HEK293 (cell line): ENCODE data around the gene TMEM259.

ENCODE experiments used
- BCL11B ChIP-seq: fragments of 450-650 bp; formaldehyde crosslinking; IDR thresholded peaks from 2 replicates; pipeline ENCODE4 v1.5.1; 2016; ENCODE audit warnings: low read depth, missing biosample characterization, missing genetic modification characterization
- EGR2 ChIP-seq: fragments of 450-650 bp; formaldehyde crosslinking; IDR thresholded peaks from 2 replicates; pipeline ENCODE4 v1.5.1; 2016; ENCODE audit warnings: low read depth, missing biosample characterization, missing genetic modification characterization
- GLI2 ChIP-seq: fragments of 450-650 bp; formaldehyde crosslinking; IDR thresholded peaks from 2 replicates; pipeline ENCODE4; 2017; ENCODE audit warnings: missing biosample characterization, missing genetic modification characterization, low read depth, borderline replicate concordance
- GLIS2 ChIP-seq: fragments of 450-650 bp; formaldehyde crosslinking; IDR thresholded peaks from 2 replicates; pipeline ENCODE4 v1.5.1; 2016; ENCODE audit warnings: missing biosample characterization, missing genetic modification characterization
- HOXA7 ChIP-seq: sonication (generic); formaldehyde crosslinking; IDR thresholded peaks from 2 replicates; pipeline ENCODE4 v1.8.1; 2022; ENCODE audit warnings: missing genetic modification reagents, borderline replicate concordance
- PRDM1 ChIP-seq: fragments of 450-650 bp; formaldehyde crosslinking; IDR thresholded peaks from 2 replicates; pipeline ENCODE4; 2016; ENCODE audit warnings: missing biosample characterization, missing genetic modification characterization
- YY1 ChIP-seq: fragments of 450-650 bp; formaldehyde crosslinking; IDR thresholded peaks from 2 replicates; pipeline ENCODE4 v1.5.1; 2018; ENCODE audit warnings: missing biosample characterization, missing genetic modification characterization
- ZFP69B ChIP-seq: fragments of 450-650 bp; formaldehyde crosslinking; IDR thresholded peaks from 2 replicates; pipeline ENCODE4 v1.5.1; 2016; ENCODE audit warnings: missing biosample characterization, missing genetic modification characterization
- ZIC2 ChIP-seq: fragments of 450-650 bp; formaldehyde crosslinking; IDR thresholded peaks from 2 replicates; pipeline ENCODE4 v1.5.1; 2016; ENCODE audit warnings: missing biosample characterization, missing genetic modification characterization
- ZNF112 ChIP-seq: fragments of 450-650 bp; formaldehyde crosslinking; IDR thresholded peaks from 2 replicates; pipeline ENCODE4 v1.5.0; 2017; ENCODE audit warnings: missing biosample characterization, missing genetic modification characterization
- ZNF155 ChIP-seq: fragments of 450-650 bp; formaldehyde crosslinking; IDR thresholded peaks from 2 replicates; pipeline ENCODE4 v1.5.1; 2016; ENCODE audit warnings: missing biosample characterization, missing genetic modification characterization
- ZNF157 ChIP-seq: fragments of 450-650 bp; formaldehyde crosslinking; IDR thresholded peaks from 2 replicates; pipeline ENCODE4 v1.5.1; 2016; ENCODE audit warnings: missing biosample characterization, missing genetic modification characterization
- ZNF174 ChIP-seq: fragments of 450-650 bp; formaldehyde crosslinking; IDR thresholded peaks from 2 replicates; pipeline ENCODE4 v1.5.0; 2017; ENCODE audit warnings: missing biosample characterization, mild to moderate bottlenecking, missing genetic modification characterization
- ZNF202 ChIP-seq: fragments of 450-650 bp; formaldehyde crosslinking; IDR thresholded peaks from 2 replicates; pipeline ENCODE4 v1.5.1; 2016; ENCODE audit warnings: missing biosample characterization, missing genetic modification characterization, borderline replicate concordance
- ZNF221 ChIP-seq: fragments of 450-650 bp; formaldehyde crosslinking; IDR thresholded peaks from 2 replicates; pipeline ENCODE4 v1.5.1; 2017; ENCODE audit warnings: missing biosample characterization, missing genetic modification characterization, borderline replicate concordance
- ZNF292 ChIP-seq: fragments of 450-650 bp; formaldehyde crosslinking; IDR thresholded peaks from 2 replicates; pipeline ENCODE4 v1.5.1; 2016; ENCODE audit warnings: low read depth, missing biosample characterization, missing genetic modification characterization, borderline replicate concordance
- ZNF341 ChIP-seq: fragments of 450-650 bp; formaldehyde crosslinking; IDR thresholded peaks from 2 replicates; pipeline ENCODE4; 2016; ENCODE audit warnings: low read depth, missing biosample characterization, missing genetic modification characterization
- ZNF391 ChIP-seq: fragments of 450-650 bp; formaldehyde crosslinking; IDR thresholded peaks from 2 replicates; pipeline ENCODE4 v1.5.1; 2016; ENCODE audit warnings: low read depth, missing biosample characterization, missing genetic modification characterization, borderline replicate concordance
- ZNF416 ChIP-seq: fragments of 450-650 bp; formaldehyde crosslinking; IDR thresholded peaks from 2 replicates; pipeline ENCODE4 v1.5.1; 2016; ENCODE audit warnings: missing biosample characterization, missing genetic modification characterization
- ZNF544 ChIP-seq: fragments of 450-650 bp; formaldehyde crosslinking; IDR thresholded peaks from 2 replicates; pipeline ENCODE4 v1.5.0; 2017; ENCODE audit warnings: missing biosample characterization, missing genetic modification characterization
- ZNF548 ChIP-seq: fragments of 450-650 bp; formaldehyde crosslinking; IDR thresholded peaks from 2 replicates; pipeline ENCODE4 v1.5.1; 2016; ENCODE audit warnings: missing biosample characterization, missing genetic modification characterization
- ZNF585B ChIP-seq: fragments of 450-650 bp; formaldehyde crosslinking; IDR thresholded peaks from 2 replicates; pipeline ENCODE4 v1.5.1; 2016; ENCODE audit warnings: missing biosample characterization, missing genetic modification characterization
- ZNF600 ChIP-seq: fragments of 450-650 bp; formaldehyde crosslinking; IDR thresholded peaks from 2 replicates; pipeline ENCODE4 v1.5.1; 2016; ENCODE audit warnings: missing biosample characterization, missing genetic modification characterization
- ZNF707 ChIP-seq: fragments of 450-650 bp; formaldehyde crosslinking; IDR thresholded peaks from 2 replicates; pipeline ENCODE4 v1.5.1; 2016; ENCODE audit warnings: missing biosample characterization, missing genetic modification characterization
- ZNF791 ChIP-seq: fragments of 450-650 bp; formaldehyde crosslinking; IDR thresholded peaks from 2 replicates; pipeline ENCODE4 v1.5.1; 2016; ENCODE audit warnings: missing biosample characterization, missing genetic modification characterization
- ZNF792 ChIP-seq: fragments of 450-650 bp; formaldehyde crosslinking; IDR thresholded peaks from 2 replicates; pipeline ENCODE4 v1.5.1; 2016; ENCODE audit warnings: missing biosample characterization, missing genetic modification characterization
- TF ChIP-seq, protein P1 (sequence below): fragments of 450-650 bp; formaldehyde crosslinking; IDR thresholded peaks from 2 replicates; pipeline ENCODE4 v1.5.1; 2016; ENCODE audit warnings: missing biosample characterization, missing genetic modification characterization
- TF ChIP-seq, protein P2 (sequence below): fragments of 450-650 bp; formaldehyde crosslinking; IDR thresholded peaks from 2 replicates; pipeline ENCODE4; 2016; ENCODE audit warnings: missing biosample characterization, missing genetic modification characterization
- TF ChIP-seq, protein P3 (sequence below): fragments of 450-650 bp; IDR thresholded peaks from 2 replicates; pipeline ENCODE4 v1.5.1; 2018; ENCODE audit warnings: missing biosample characterization, mild to moderate bottlenecking, missing genetic modification characterization
- TF ChIP-seq, protein P4 (sequence below): fragments of 450-650 bp; formaldehyde crosslinking; IDR thresholded peaks from 2 replicates; pipeline ENCODE4 v1.5.1; 2017; ENCODE audit warnings: missing biosample characterization, missing genetic modification characterization
- TF ChIP-seq, protein P5 (sequence below): fragments of 450-650 bp; formaldehyde crosslinking; IDR thresholded peaks from 2 replicates; pipeline ENCODE4 v1.5.1; 2016; ENCODE audit warnings: missing biosample characterization, missing genetic modification characterization

Gene TMEM259

DNA sequence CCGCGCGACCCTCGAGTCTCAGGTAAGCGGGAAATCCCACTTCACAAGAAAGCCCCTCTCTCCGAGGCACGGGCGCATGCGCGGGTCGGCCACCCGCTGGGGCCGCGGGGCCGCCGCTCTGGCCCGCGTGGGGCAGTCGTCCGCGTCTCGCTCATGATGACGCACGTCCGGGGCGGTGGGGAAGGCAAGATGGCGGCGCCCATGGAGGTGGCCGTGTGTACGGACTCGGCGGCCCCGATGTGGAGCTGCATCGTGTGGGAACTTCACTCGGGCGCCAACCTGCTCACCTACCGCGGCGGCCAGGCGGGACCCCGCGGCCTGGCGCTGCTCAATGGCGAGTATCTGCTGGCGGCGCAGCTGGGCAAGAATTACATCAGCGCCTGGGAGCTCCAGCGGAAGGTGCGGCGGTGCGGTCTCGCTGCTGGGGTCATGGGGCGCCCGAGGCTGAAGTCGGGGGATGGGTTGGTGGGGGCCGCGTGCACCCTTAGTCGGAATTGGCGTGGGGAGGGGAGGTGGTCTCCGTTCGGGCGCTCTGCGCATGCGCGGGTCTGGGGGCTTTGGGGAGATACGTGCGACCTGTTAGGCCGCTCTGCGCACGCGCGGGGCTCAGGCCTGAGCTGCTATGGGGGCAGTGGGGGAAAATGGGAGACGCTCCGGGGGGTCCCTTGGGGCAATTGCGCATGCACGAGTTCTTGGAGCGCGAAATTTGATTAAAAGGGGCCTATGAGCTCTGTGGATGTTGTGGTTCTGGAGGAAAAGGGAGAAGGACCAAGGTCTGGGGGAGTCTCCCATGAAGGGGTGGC is 36.6 kb downstream of the TMEM259 start, which contains the start of gene WDR18 (continued):
- TF ChIP-seq ZNF341 (tag by site-specific recombination) (no peak), ZNF155 (tag by site-specific recombination) (no peak), ZIC2 (tag by site-specific recombination) (peak; percentile 66), ZNF292 (tag by site-specific recombination) (no peak), ZNF112 (tag by site-specific recombination) (no peak), ZFP69B (tag by site-specific recombination) (0 out of 2 replicates have a peak, but pooled peaks have one; percentile 52), ZNF416 (tag by site-specific recombination) (no peak), ZNF544 (tag by site-specific recombination) (no peak), ZNF174 (no peak), HOXA7 (CRISPR knock-in tag) (no peak), YY1 (tag by site-specific recombination) (peak; percentile 100), GLIS2 (tag by site-specific recombination) (peak; percentile 76), ZNF707 (tag by site-specific recombination) (no peak), ZNF792 (peak; percentile 61; the same call in 1 of the 2 replicates), ZNF157 (tag by site-specific recombination) (no peak), GLI2 (tag by site-specific recombination) (no peak), ZNF791 (tag by site-specific recombination) (no peak), ZNF548 (tag by site-specific recombination) (no peak), BCL11B (tag by site-specific recombination) (peak; percentile 28; the same call in 1 of the 2 replicates), ZNF391 (tag by site-specific recombination) (peak; percentile 43; the same call in 1 of the 2 replicates), ZNF600 (tag by site-specific recombination) (no peak; the same call in none of the 2 replicates), PRDM1 (tag by site-specific recombination) (no peak), EGR2 (tag by site-specific recombination) (no peak), ZNF202 (tag by site-specific recombination) (no peak), ZNF221 (tag by site-specific recombination) (no peak), ZNF585B (tag by site-specific recombination) (no peak)
- TF ChIP-seq, protein P1, sequence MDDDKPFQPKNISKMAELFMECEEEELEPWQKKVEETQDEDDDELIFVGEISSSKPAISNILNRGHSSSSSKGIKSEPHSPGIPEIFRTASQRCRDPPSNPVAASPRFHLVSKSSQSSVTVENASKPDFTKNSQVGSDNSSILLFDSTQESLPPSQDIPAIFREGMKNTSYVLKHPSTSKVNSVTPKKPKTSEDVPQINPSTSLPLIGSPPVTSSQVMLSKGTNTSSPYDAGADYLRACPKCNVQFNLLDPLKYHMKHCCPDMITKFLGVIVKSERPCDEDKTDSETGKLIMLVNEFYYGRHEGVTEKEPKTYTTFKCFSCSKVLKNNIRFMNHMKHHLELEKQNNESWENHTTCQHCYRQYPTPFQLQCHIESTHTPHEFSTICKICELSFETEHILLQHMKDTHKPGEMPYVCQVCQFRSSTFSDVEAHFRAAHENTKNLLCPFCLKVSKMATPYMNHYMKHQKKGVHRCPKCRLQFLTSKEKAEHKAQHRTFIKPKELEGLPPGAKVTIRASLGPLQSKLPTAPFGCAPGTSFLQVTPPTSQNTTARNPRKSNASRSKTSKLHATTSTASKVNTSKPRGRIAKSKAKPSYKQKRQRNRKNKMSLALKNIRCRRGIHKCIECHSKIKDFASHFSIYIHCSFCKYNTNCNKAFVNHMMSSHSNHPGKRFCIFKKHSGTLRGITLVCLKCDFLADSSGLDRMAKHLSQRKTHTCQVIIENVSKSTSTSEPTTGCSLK (tag by site-specific recombination), result no peak
- TF ChIP-seq, protein P2, sequence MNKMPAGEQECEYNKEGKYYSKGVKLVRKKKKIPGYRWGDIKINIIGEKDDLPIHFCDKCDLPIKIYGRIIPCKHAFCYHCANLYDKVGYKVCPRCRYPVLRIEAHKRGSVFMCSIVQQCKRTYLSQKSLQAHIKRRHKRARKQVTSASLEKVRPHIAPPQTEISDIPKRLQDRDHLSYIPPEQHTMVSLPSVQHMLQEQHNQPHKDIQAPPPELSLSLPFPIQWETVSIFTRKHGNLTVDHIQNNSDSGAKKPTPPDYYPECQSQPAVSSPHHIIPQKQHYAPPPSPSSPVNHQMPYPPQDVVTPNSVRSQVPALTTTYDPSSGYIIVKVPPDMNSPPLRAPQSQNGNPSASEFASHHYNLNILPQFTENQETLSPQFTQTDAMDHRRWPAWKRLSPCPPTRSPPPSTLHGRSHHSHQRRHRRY (tag by site-specific recombination), result peak; percentile 51; the same call in 1 of the 2 replicates
- TF ChIP-seq, protein P3, sequence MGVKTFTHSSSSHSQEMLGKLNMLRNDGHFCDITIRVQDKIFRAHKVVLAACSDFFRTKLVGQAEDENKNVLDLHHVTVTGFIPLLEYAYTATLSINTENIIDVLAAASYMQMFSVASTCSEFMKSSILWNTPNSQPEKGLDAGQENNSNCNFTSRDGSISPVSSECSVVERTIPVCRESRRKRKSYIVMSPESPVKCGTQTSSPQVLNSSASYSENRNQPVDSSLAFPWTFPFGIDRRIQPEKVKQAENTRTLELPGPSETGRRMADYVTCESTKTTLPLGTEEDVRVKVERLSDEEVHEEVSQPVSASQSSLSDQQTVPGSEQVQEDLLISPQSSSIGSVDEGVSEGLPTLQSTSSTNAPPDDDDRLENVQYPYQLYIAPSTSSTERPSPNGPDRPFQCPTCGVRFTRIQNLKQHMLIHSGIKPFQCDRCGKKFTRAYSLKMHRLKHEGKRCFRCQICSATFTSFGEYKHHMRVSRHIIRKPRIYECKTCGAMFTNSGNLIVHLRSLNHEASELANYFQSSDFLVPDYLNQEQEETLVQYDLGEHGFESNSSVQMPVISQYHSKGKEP (tag by site-specific recombination), result 0 out of 2 replicates have a peak, but pooled peaks have one; percentile 7
- TF ChIP-seq, protein P4, sequence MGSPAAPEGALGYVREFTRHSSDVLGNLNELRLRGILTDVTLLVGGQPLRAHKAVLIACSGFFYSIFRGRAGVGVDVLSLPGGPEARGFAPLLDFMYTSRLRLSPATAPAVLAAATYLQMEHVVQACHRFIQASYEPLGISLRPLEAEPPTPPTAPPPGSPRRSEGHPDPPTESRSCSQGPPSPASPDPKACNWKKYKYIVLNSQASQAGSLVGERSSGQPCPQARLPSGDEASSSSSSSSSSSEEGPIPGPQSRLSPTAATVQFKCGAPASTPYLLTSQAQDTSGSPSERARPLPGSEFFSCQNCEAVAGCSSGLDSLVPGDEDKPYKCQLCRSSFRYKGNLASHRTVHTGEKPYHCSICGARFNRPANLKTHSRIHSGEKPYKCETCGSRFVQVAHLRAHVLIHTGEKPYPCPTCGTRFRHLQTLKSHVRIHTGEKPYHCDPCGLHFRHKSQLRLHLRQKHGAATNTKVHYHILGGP (tag by site-specific recombination), result no peak
- TF ChIP-seq, protein P5, sequence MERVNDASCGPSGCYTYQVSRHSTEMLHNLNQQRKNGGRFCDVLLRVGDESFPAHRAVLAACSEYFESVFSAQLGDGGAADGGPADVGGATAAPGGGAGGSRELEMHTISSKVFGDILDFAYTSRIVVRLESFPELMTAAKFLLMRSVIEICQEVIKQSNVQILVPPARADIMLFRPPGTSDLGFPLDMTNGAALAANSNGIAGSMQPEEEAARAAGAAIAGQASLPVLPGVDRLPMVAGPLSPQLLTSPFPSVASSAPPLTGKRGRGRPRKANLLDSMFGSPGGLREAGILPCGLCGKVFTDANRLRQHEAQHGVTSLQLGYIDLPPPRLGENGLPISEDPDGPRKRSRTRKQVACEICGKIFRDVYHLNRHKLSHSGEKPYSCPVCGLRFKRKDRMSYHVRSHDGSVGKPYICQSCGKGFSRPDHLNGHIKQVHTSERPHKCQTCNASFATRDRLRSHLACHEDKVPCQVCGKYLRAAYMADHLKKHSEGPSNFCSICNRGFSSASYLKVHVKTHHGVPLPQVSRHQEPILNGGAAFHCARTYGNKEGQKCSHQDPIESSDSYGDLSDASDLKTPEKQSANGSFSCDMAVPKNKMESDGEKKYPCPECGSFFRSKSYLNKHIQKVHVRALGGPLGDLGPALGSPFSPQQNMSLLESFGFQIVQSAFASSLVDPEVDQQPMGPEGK (tag by site-specific recombination), result peak; percentile 95
